Globus pallidus (tissue), 1 donor: ENCODE data around the gene COL28A1.
"Not testable (repeated sequence)": the region's sequence is repeated elsewhere in the genome, so short reads cannot be mapped to it uniquely, and the experiment has no call there.

ENCODE experiments used
- DNase-seq: peaks from one replicate; pipeline ENCODE4 v3.0.0-alpha.2; 2015; ENCODE audit warnings: low spot score

Gene COL28A1

DNA sequence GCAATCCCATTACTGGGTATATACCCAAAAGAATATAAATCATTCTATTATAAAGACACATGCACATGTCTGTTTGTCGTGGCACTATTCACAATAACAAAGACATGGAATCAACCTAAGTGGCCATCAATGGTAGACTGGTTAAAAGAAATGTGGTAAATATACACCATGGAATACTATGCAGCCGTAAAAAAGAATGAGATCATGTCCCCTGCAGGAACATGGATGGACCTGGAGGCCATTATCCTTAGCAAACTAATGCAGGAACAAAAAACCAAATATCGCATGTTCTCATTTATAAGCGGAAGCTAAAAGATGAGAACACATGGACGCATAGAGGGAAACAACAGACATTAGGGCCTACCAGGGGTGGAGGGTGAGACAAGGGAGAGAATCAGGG lies 25.9 kb upstream of the COL28A1 start:
- not testable (repeated sequence) for DNase-seq

DNA sequence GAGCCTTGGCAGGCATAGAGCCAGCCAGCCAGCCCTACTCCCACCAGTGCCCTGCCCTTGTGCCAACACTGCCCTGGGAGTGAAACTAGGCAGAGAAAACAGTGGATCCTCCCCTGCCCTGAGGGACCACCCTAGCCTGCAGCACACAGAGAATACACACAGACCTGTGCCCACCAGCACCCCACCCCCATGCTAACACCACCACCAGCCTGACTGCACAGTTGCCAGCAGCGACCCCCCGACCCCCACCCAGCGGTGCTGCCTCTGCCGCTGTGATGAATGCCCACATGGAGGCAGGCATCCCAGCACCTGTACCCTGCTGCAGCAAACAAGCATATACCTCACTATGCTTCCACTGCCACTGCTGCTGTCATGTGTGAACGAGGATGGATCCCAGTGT lies 21.6 kb upstream of the COL28A1 start:
- DNase-seq, result no peak

DNA sequence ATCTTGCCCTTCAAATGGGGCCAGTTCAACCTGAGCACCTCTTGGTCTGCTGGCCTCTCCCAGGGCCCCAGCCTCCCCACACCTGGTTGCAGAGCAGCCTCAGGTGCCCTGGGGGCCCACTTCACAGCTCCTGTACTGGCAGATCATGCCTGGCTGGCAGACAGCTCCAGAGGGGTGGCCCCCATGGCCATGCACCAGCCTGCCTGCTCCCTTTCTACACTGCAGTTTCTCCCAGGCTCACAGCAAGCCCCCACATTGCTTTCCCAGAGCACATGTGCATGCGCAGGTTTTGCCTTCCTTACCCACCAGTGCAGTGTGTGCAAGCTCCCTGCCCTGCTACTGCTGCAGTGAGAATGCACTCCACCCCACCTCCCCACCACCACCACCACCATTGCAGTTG lies 21.2 kb upstream of the COL28A1 start:
- DNase-seq, result no peak

DNA sequence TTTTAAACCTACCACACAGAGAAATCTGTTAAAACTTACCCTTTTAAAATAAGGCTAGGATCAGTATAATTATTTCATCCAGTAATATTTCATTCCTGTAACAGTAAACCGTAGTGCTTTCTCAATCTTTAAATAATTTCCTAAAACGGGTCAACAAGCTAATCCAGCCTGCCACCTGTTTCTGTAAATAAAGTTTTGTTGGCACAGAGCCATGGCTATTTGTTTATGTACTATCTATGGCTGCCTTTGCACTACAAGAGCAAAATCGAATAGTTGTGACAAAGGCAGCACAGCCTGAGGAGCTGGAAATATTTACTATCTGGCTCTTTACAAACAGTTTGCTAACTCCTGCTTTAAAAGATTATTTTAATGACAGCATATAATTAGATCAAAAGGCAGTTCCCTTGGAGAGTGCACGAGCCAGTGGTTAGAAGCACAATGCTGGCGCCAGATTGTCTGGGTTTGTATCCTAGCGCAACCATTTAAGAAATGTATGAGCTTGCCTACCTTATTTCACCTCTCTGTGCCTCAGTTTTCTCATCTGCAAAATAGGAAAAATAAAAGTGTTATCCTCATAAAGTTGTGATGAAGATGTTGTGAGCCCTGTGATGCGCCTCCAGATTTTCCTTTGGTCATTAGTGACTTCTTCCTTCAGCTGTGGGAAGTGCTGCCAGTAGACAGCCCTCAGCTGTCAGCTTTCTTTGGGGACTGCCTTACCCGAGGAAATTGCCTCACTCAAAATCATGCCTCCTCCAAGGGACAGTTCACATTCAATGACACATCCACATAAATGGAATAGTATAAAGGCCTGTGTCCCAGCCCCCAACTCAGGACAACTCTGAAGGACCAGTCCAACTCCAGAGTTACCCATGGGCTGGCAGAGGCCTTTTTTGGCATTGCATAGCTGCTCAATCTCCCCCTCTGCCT lies 19.2 kb upstream of the COL28A1 start:
- DNase-seq, result no peak

DNA sequence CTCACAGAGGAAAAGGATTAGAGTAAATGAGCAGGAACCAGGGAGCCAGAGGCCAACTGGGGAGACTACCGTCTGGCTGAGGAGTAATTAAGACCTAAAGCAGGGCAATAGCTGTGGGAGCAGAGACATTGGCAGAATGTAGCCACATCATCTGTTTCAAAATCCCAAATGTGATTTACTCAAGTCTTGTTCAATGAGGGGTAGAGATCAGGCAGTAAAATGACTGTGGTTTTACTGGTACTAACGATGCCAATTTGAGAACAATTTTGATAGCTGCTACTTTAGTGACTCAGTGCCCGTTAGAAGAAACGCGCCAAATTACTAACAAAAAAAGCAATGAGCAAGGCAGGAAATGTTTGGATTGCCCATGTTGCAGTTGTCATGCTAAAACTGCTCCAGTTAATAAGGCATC lies 18.4 kb upstream of the COL28A1 start:
- no peak for DNase-seq

DNA sequence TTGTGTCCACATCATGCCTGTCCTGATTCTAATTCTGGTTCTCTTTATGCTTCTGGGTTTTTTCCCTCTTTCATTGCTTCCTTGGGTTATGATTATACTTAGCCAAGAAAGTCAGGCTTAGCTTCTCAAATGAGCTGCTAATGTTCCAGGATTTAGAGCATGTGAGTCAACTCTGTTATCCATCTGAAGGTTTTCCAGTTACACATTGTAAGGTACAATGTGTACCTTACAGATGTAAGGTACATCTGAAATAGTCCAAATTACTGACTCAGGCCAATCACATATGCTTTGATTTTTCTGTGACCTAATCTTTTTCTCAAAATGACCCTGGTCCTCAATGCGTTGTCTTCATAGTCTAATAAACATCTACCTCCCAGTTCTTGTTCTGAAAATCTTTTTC lies 17.7 kb upstream of the COL28A1 start:
- no peak for DNase-seq

DNA sequence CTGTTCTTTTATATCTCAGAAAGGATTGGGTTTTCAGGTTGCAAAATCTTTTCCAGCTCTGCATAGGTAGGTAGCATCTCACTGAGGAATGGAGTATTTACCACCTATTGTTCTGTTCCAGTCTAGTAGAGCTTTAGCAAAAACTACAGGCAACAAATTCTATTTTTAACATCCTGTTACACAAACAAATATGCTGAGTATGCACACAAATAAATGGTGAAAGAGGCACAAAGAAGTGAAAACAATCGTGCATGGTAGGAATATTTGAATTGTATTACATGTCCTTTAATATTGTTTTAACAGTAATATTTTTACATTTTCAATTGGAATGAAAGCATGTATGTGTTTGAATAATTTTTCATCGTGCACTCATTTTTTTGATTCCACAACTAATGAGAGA lies 16.5 kb upstream of the COL28A1 start:
- no peak for DNase-seq

DNA sequence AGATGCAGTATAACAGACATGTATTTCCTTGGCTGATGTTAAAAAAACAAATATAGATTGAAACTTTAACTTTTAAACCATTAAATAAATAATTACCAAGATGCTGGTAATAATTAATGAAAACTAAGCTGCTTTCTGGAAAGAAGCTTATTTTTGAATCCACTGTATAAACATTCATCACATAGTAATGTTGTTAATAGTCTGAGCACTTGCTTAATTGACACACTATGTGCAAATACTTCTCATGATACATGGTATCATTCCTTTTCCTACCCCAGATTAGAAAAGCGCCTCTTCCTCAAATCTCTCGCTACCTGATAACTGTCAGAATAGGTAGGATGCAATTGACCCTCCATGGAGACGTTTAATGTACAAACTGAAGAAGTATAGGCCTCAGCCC lies 15.0 kb upstream of the COL28A1 start:
- no peak for DNase-seq

DNA sequence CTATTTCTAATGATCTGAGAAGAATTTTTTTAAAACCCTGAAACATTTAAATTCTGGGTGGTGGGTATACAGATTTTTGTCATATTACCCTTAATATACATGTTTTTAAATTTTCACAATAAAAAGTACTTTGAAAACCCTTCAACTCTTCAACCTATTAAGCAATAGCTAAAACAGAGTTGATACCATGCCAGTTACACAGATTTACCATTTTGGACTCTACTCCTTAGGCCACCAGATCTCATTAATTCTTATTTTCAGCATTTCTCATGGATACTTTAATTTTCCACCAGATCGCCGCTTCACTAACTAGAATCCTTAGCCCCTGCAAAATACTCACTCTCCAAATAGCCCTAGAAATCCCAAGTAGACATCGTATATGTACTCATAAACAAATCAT lies 12.7 kb upstream of the COL28A1 start:
- DNase-seq, result no peak

DNA sequence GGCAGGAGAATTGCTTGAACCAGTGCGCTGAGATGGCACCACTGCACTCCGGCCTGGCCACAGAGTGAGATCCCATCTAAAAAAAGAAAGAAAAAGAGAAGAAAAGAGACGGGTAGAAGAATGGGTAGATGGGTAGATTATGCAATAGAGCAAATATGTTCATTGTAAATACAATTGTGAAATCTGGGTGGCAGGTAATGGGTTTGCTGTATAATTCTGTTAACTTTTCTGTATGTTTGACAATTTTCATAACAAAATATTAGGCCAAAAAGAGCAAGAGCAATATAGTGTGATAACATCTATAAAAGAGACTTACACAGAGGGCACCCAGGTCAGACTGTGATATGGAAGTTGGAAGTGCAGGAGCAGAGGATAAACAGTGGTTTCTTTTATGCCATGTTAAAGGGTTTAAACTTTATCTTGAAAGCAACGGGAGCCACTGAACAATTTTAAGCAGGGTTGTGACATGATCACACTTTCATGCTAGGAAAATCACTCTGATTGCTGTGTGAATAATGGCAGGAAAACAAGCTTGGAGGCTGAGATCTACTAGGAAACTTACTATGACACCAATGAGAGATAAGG lies 6.7 kb upstream of the COL28A1 start:
- DNase-seq, result no peak

DNA sequence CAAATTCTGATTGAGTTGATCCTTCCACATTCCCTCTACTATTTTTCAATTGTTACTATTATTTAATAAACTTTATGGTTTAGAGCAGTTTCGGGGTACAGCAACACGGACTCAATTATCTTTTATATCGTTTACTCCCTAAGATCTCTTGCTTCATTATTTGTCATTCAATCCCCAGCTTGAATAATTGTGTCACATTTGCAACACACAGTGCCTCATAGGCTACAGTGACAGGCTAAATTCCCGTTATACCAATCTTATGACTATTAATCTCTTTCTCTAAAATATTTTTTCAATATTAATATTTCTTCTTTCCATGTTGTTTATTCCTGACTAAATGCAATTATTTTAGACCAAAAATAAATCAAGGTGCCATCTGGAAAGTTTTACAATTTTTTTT lies 4.0 kb upstream of the COL28A1 start:
- DNase-seq, result no peak

DNA sequence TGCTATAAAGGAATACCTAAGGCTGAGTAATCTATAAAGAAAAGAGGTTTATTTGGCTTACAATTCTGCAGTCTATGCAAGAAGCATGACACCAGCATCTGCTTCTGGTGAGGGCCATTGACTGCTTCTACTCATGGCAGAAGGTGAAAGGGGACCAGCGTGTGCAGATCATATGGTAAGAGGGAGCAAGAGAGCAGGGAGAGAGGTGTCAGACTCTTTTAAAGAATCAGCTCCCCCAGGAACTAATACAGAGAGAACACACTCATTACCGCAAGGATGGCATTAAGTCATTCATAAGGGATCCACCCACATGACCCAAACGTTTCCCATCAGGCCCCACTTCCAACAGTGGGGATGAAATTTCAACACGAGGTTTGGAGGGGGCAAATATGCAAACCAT lies 3.5 kb upstream of the COL28A1 start:
- DNase-seq, result no peak

DNA sequence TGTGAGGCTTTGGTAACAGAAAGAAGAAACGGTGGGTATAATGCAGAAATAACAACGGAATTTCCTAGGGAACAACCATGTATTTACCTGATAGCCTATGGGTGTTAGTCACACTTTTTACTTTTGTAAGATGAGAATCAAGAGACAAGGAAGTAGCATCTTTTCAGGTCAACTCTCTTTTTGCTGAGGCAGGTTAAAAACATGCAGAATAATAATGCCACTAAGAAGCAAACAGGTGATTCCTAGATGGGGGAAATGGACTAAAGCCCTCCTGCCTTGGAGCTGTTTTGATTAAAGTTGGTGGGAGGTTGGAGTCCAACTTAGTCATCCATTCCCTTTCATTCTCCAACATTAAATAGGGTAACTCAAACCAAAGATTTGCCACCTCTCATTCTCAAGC lies 2.0 kb upstream of the COL28A1 start:
- DNase-seq, result no peak

DNA sequence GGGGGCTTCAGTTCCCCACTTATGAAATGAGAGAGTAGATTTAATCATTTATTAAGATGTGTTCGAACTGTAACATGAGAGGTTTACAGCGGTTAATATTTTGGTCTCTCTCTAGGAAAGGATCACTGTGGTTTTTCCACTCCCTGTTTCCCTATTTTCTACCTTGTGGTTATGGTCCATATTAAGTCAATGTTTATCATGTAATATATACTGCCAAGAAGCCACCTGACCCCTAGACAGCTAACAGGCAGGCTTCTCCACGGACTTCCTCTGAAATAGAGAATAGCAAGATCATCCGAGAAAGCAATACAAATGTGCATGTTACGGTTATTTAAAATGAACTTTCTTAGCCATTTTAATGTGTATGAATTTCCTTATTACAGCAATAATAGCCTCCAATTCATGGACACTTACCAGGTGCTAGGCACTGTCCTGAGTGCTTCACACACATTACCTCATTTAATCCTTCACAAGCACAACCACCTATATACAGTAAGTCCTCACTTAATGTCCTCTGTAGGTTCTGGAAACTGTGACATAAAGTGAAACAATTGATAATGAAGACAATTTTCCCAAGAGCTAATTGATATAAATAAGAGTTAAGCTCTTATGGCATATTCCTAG lies 835 bp upstream of the COL28A1 start:
- DNase-seq, result no peak

DNA sequence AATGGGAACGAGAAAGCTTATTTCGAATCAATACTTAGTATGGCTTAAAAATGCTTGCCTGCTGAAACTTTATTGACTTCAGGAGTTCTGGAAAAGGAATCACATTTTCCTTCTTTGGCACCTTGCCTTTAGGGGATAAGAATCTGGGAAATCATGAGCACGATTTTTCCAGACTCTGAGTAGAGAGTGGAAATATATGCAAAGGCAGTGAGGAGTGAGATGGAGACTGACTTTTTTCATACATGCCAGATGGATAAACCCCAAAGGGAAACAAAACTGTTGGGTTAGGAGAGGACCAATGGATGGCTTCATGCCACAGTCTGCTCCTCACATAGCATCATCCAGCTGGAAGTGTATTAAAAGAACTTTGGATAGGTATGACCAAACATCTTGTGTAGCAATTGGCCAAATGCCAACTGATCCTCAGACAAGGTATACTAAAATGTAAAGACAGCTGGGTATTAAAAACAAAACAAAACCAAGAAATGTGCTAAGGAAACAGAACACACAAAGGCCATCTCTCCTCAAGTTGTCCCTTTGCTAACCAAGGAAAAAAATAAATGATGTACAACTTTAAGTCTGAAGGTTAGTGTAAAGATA lies 1.7 kb downstream of the COL28A1 start:
- DNase-seq, result no peak

DNA sequence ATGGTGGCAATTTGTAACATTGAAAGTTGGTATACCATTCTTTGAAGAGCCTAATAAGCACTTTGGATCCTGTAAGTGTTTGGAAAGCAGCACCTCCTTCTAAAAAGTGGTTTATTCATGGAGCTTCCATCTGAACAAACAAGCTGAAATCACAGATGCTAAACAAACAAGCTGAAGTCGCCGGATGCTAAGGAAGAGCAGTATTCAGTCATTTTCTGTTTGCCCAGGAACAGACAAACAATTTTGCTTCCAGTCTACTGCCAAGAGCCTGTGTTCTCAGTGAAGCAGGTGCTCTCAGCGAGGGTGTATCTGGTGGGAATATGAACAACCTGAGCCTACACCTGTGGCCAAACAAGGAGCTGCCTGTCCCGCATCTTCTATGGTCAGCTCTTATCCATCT lies 6.3 kb downstream of the COL28A1 start:
- no peak for DNase-seq

DNA sequence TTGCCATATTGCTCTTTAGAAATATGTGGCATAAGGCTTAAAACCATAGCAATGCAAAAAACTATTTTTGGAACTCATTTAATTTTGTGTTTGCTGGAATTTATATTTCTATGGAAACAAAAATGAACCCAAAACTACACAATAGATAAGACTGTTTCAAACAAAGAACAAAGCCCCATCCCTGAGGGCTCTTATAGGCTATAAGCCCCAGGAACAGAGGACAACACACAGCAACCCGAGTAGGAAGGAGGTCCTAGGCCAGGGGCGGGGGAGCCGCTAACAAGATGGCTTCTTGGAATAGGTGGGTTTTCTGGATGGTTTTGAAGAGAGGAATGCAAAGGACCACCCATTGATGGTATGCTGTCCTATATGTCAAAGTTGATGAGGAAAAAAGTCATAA lies 8.6 kb downstream of the COL28A1 start:
- no peak for DNase-seq

DNA sequence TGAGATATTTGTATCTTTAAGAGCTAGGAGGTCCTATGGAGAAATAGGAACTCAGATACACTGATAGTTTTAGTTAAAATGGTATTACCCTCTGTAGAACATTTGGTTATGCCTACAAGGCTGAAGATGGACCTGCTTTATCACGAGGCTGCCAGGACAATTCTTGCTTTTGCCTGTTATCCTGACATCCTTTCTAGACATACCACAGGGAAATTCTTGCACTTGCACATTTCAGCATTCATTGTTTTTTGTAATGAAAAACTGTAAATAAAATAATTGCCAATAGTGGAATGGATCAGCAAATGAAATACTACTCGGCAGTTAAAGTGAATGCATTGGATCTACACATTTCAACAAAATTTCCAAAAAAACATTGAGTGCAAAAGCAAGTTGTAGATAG lies 9.7 kb downstream of the COL28A1 start:
- DNase-seq, result no peak

DNA sequence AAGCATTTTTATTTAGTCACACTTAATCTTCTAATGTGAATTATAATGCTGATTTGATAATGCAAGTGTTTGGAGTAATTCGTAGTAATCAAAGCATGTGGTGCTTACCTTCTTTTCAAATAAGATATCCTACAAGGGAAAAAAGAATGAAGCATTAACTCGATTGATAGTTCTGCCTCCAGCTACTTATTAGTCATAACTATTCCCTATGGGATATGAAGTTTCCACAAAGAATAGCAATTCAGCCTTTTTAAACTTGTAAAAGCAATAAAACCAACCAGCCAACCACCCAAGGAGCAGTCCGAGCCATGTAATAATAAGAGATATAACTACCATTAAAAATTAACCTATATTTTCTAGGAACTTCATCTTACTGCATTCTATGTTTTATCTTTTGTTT lies 11.6 kb downstream of the COL28A1 start:
- no peak for DNase-seq

DNA sequence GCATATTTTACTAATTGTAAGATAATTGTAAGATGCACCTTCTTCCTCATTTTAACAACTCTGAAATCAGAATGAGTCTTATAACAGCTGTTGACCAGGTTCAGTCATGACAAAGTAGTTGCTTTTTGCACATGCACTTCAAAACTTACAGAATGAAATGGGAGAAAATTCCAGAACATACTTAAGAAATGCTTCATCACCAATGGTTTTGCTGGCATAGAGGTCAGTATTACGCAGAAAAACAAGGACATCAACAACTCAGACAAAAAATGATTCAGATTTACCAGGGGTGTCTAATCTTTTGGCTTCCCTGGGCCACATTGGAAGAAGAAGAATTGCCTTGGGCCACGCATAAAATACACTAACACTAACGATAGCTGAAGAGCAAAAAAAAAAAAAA lies 13.3 kb downstream of the COL28A1 start:
- DNase-seq, result no peak

DNA sequence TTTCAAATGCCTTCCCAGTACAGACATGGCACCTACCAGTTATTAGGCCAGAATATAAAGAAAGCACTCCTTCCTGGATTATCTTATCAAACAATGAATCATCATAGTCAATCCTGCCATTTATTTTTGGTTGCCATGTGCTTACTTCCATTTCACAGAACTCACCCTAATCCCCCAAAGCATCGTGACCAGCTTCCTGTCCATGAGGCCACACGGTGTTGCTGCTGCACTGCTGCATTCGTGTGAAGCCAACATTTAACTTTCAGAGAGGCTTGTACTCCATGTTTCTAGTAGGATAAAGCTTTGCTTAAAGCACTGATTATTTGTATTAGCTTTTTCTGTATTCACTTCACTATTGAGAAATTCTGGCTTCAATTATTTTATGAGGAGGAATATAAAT lies 14.4 kb downstream of the COL28A1 start:
- no peak for DNase-seq

DNA sequence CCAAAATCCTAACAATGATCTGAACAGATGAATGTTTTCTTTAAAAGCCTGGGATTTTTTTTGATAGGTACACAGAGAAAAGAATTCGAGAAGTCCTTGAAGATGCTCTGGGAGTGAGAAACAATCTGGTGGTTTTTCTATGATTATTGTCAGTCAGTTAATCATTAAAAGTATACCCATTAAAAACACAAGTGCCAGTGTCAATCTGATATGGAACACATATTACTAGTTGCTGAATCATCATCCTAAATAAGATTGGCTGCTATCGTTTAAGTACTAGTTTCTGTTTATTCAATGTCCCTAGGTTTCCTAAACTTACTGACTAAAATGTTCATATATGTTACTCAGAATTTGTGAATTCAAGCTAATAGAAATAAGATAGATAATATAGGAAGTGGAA lies 16.1 kb downstream of the COL28A1 start:
- DNase-seq, result no peak

DNA sequence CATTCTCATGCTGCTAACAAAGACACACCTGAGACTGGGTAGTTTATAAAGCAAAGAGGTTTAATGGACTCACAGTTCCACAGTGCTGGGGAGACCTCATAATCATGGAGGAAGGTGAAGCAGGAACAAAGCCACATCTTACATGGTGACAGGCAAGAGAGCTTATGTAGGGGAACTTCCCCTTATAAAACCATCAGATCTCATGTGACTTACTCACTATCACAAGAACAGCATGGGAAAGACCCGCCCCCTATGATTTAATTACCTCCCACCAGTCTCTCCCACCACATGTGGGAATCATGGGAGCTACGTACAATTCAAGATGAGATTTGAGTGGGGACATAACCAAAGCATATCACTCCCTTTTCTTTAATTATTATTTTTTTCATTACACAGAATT lies 16.6 kb downstream of the COL28A1 start:
- no peak for DNase-seq
